GM18519 (cell line): ENCODE results near the gene NFE2L1.
"Not testable (repeated sequence)": the region's sequence is repeated elsewhere in the genome, so short reads cannot be mapped to it uniquely, and the experiment has no call there.

ENCODE experiments used
- ATAC-seq: cut with Tn5 transposase; IDR thresholded peaks from one replicate; pipeline ENCODE4 v1.9.1; 2021; ENCODE audit warnings: mild to moderate bottlenecking, moderate library complexity; ENCODE audit not compliant: unreplicated experiment, low FRiP score

The NFE2L1 gene

GRCh38 chr17:48066656-48067055 lies 18.5 kb downstream of the NFE2L1 start:
- no peak for ATAC-seq

- no peak for ATAC-seq
Measured at GRCh38 chr17:48067245-48067644, 19.1 kb downstream of the NFE2L1 start.

DNA sequence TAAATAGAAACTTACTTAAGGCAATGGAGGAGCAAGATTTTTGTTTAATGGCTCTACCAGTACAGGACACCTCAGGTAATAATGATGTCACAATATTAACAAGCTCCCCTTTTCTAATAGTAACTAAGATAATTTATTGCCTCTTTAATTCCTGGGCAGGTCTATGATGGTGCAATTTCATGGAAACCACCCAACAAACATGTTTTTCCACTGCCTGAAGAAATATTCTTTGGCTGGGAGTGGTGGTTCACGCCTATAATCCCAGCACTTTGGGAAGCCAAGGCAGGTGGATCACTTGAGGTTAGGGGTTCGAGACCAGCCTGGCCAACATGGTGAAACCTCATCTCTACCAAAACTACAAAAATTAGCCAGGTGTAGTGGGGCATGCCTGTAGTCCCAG lies 19.6 kb downstream of the NFE2L1 start:
- not testable (repeated sequence) for ATAC-seq

DNA sequence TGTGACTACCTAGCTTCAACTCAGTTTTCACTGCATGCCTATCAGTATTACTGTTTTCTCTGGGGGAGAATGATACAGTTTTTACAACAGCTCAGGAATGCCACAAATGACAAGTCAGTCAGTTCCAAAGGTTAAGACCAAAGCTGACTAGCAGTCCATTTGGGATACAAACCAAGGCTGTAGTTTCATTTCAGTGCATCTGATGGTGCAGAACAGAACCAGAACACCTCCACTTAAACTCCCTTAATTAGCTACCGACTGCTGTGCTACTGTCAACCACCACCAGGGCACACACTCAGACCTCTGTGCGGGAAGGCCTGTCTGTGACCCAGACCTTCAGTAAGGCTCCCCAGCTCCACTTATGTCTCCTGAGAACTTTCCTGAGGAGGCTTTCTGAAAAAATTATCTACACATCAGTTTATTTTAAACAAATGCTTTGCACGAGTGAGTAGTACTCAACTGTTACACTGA lies 20.4 kb downstream of the NFE2L1 start:
- no peak for ATAC-seq

DNA sequence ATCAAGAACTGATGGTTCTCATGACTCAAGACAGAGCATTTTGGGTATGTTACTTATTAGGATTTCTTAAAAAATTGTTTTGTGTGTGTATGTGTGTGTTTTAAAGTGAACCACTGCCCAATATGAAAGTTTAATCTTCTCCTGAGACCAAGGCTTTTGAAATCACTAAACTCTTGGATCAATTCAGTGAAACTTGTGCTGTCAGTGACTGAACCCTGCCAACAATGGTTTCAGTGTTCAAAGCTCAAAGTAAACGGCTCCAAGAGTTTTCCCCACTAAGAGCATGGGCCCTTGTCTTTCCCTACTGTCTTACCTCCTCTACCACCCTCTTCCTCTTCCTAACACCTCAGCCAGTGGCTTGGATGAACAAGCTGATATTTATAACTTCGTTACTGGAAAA lies 22.0 kb downstream of the NFE2L1 start:
- no peak for ATAC-seq

GRCh38 chr17:48071654-48072053 lies 23.5 kb downstream of the NFE2L1 start:
- no peak for ATAC-seq

- not testable (repeated sequence) for ATAC-seq
Measured at GRCh38 chr17:48072811-48073210, 24.7 kb downstream of the NFE2L1 start.

DNA sequence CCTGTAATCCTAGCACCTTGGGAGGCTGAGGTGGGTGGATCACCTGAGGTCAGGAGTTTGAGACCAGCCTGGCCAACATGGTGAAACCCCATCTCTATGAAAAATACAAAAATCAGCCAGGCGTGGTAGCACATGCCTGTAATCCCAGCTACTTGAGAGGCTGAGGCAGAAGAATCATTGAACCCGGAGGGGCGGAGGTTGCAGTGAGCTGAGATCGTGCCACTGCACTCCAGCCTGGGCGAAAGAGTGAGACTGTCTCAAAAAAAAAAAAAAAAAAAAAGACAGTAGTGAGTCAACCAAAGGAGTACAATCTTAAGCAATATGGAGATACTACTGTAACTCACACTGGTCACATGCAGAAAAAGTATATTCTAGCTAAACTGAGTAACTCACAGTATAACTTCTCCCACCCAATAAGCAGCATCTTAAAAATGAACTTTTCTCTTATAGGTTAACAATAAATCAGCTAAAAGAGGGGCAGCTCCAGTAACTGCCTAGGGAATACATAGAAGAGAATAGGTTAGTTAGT lies 25.5 kb downstream of the NFE2L1 start:
- not testable (repeated sequence) for ATAC-seq

GRCh38 chr17:48074322-48075081 lies 26.3 kb downstream of the NFE2L1 start:
- no peak for ATAC-seq

DNA sequence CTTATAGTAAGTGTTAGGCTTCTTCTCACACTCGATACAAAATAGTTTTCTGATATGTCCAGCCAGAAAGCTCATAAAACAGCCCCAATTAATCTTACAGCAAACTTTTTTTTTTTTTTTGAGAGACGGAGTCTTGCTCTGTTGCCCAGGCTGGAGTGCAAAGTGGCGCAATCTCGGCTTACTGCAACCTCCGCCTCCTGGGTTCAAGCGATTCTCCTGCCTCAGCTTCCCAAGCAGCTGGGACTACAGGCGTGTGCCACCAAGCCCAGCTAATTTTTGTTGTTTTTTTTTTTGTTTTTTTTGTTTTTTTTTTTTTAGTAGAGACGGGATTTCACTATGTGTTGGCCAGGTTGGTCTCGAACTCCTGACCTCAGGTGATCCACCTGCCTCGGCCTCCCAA lies 29.0 kb downstream of the NFE2L1 start:
- not testable (repeated sequence) for ATAC-seq

DNA sequence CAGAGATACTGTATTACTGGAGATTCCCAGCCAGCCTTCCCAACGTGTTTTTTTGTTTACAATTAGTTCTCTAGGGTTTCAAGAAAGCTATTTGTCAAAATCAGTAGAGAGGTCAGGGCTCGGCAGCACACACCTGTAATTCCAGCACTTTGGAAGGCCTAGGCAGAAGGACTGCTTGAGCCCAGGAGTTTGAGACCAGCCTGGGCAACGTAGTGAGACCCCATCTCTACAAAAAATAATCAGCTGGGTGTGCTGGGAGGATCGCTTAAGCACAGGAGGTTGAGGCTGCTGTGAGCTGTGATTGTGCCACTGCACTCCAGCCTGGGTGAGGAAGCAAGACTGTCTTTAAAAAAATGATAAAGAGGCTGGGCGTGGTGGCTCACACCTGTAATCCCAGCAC lies 33.7 kb downstream of the NFE2L1 start:
- no peak for ATAC-seq

DNA sequence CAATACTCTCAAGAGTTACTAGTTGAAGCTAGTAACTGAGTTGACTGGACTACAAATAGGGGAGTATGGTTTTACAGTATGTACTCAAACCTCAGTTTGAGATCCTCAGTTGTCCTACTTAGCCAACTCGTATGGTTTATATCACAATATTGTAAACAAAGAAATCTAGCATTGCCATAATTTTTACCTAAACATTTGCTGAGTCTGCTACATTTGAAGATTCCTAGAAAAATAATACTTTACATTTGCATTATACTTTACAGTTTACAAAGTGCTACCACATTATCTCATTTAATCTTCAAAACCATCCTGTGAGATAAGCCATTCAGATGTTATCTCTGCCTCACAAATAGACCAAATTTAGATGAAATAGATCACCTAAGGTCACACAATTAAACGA lies 36.8 kb downstream of the NFE2L1 start:
- no peak for ATAC-seq

DNA sequence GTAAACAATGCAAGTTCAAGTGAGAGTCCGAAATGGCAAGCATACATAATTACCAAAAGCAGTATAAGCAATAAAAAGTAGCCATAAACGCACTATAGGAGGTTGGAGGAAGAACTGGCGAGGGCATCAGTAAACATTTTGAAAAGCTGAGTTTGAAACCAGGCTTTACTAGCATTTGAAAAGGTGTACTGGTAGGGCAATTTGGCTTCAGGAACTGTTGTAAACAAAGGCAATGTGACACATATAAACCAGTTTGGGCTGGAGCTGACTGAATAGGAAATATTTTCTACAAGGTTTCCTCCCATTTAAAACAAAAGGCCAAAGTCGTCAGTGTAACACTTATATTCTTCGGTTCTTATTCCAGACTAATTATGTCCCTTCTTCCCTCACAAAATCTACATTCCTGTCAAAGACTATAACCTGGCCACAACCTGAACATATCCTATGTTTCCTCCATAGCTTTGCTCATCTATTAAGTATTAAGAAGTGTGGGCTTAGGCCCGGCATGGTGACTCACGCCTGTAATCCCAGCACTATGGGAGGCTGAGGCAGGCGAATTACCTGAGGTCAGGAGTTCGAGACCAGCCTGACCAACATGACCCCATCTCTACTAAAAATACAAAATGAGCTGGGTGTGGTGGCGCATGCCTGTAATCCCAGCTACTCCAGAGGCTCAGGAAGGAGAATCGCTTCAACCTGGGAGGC lies 45.3 kb downstream of the NFE2L1 start:
- no peak for ATAC-seq

DNA sequence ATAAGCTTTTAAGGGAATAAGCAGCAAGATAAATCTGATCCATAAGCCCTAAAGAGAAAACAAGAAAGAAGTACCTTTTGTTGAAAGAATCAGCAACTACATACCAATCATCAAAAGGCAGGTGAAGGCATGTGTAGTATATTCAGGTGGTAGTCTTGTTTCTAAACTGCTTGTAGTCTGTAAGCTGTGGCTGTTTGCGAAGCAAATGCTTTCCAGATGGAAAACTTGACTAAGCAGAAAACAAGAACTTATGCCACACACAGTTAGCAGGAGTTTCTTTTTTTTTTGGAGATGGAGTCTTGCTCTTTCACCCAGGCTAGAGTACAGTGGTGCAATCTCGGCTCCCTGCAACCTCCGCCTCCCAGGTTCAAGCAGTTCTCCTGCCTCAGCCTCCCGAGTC lies 47.5 kb downstream of the NFE2L1 start:
- ATAC-seq: no peak

- no peak for ATAC-seq
Measured at GRCh38 chr17:48100160-48100559, 52.0 kb downstream of the NFE2L1 start.

DNA sequence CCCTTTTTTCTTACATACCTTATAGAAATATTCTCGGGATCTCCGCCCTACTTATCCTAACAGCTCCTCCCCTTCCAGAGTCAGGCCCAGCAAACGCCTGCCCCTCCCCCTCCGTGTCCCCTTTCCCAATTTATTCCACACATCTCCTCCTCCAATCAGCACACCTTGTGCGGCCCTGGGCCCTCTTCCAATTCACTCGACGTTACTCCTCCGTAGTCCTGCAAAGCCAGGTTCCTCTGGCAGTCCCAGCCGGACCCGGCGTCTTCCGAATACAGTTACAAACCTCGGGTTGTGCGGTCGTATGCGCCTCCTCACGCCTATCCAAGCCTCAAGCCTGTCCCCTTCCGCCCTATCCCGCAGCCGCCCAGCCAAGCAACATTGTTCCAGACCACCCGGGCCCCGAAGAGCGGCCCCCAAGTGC lies 52.4 kb downstream of the NFE2L1 start:
- no peak for ATAC-seq

DNA sequence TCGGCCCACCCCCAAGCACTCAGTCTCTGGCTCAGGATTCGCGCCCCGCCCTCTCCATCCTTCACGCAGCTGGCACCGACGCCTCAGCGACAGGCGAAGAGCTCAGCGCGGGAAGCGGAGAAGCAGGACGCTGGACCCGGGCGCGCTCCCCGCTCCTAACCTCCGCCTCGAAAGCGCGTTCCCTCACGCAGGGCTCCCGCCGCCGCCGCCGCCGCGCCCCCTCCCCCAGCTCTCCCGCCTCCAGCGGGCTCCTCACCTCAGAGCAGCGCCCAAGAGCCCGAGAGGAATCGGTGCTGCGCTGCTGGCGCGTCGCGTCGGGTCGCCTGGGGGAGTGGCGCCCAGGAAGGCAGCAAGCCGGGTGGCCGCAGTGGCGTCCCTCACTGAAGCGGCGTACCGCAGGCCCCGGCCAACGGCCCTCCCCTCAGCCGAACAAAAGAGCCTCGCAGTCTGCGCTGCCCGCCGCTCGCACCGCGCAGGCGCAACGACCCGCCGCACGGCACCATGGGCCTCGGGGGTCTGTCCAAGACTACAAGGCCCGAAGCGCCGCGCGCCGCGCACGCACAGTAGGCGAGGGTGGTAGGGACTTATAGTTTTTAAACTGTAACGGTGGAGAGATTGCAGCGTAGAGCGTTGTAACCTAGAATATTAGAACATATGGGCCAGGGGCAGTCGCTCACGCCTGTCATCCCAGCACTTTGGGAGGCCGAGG lies 53.0 kb downstream of the NFE2L1 start, which contains the start of gene CBX1:
Gene CBX1, minus strand, starts transcription at position 467 of the 709 bp plus-strand sequence. CDS start 24,474 bp downstream, outside the sequence.
- peak; percentile 79 for ATAC-seq

GRCh38 chr17:48102043-48102750 lies 54.0 kb downstream of the NFE2L1 start:
- ATAC-seq: no peak

- ATAC-seq: no peak
Measured at GRCh38 chr17:48102798-48103715, 54.9 kb downstream of the NFE2L1 start.
